ENCODE measurements around the gene CLCA1.

The CLCA1 gene

GRCh38 chr1:86546787-86547221 is 78.1 kb downstream of the CLCA1 start, which contains the start of gene CLCA4:
Gene CLCA4, plus strand, starts transcription at chr1:86547078. Its CDS starts 42 bp downstream, at chr1:86547120.
- no peak for DNase-seq (ENCODE audit: low read depth in 2 of 2)

GRCh38 chr1:86548839-86549238 is 80.1 kb downstream of the CLCA1 start:
- DNase-seq (ENCODE audit: low read depth in 2 of 2): no peak

Data from stimulated activated CD8-positive, alpha-beta memory T cell treated with anti-CD3 and anti-CD28 coated beads, Interleukin-15, amount 100 ng/mL, for 4 hours (primary cell).